Left ventricle myocardium superior (tissue), 1 donor: ENCODE data around the gene AMFR. TPM values are rescaled to one million over a fixed set of nuclear protein-coding genes. Genes with fewer than 3 reads are reported as not detected.
A peak's percentile ranks its signal among the peaks of the same experiment; 100 is the strongest.
"Not testable (repeated sequence)": the region's sequence is repeated elsewhere in the genome, so short reads cannot be mapped to it uniquely, and the experiment has no call there.

Source experiments
- ATAC-seq: fragments of 200-7000 bp; cut with Tn5 transposase; one replicate; pipeline ENCODE4 v1.9.1; 2020; ENCODE audit warnings: mild to moderate bottlenecking, moderate library complexity
- DNase-seq: peaks from one replicate; pipeline ENCODE4 v3.0.0-alpha.2; 2020
- intact Hi-C: fragments of 100-400 bp; cut with micrococcal nuclease; formaldehyde crosslinking; loops from one replicate; pipeline ENCODE4 v1.11.0; 2022
- total RNA-seq: library from RNA; stranded (reverse); fragmentation: NEBNext Ultra II Directional; extraction: Animal tissue kit (Norgen Biotek cat#: 25700); gene quantifications from one replicate; pipeline ENCODE4 v1.2.1, GENCODE V29; 2021
- donor health status: DM: no; HTN: yes; CAD: no; lungs with severe emphysema.

The AMFR gene
- total RNA-seq, 1 donor from 2014 or later, result 59.1 TPM

GRCh38 chr16:56401482-56401881 is 23.9 kb downstream of the AMFR start:
- DNase-seq (no peak), ATAC-seq (no peak)
- intact Hi-C loops, result no loop called here

- DNase-seq (no peak), ATAC-seq (no peak)
- intact Hi-C loops, result no loop called here
These were observed 24.9 kb downstream of the AMFR start for GRCh38 chr16:56400458-56400857.

GRCh38 chr16:56399486-56399885 is 25.9 kb downstream of the AMFR start:
- intact Hi-C loops, result no loop called here
- ATAC-seq, result no peak
- no peak for DNase-seq

GRCh38 chr16:56399047-56399446 is 26.3 kb downstream of the AMFR start:
- DNase-seq (no peak), ATAC-seq (peak; percentile 15)
- intact Hi-C loops, result no loop called here

GRCh38 chr16:56396724-56397123 is 28.6 kb downstream of the AMFR start:
- intact Hi-C loops, ATAC-seq: not testable (repeated sequence)

GRCh38 chr16:56389554-56389953 is 35.8 kb downstream of the AMFR start:
- no peak for DNase-seq
- intact Hi-C loops, result no loop called here
- no peak for ATAC-seq

More at GRCh38 chr16:56396724-56397123, 28.6 kb downstream of the AMFR start:
- not testable (repeated sequence) for DNase-seq

- DNase-seq, result no peak
- ATAC-seq, result no peak
- intact Hi-C loops, result no loop called here
These were observed 37.1 kb downstream of the AMFR start for GRCh38 chr16:56388209-56388608.

- ATAC-seq (no peak), DNase-seq (no peak)
- intact Hi-C loops, result no loop called here
These were observed 37.9 kb downstream of the AMFR start for GRCh38 chr16:56387396-56387795.

- ATAC-seq (peak; percentile 79), DNase-seq (no peak)
These were observed 41.1 kb downstream of the AMFR start for GRCh38 chr16:56384074-56384721.

GRCh38 chr16:56382901-56383355 is 42.4 kb downstream of the AMFR start:
- DNase-seq, result no peak
- ATAC-seq, result peak; percentile 35
- intact Hi-C loops, result no loop called here

More at GRCh38 chr16:56384074-56384721, 41.1 kb downstream of the AMFR start:
- intact Hi-C loops, result no loop called here

- ATAC-seq, result no peak
- intact Hi-C loops, result no loop called here
These were observed 42.9 kb downstream of the AMFR start for GRCh38 chr16:56382459-56382858.

GRCh38 chr16:56380778-56381485 is 44.4 kb downstream of the AMFR start:
- ATAC-seq, DNase-seq, intact Hi-C loops: not testable (repeated sequence)

More at GRCh38 chr16:56382459-56382858, 42.9 kb downstream of the AMFR start:
- no peak for DNase-seq

- DNase-seq, ATAC-seq, intact Hi-C loops: not testable (repeated sequence)
These were observed 46.3 kb downstream of the AMFR start for GRCh38 chr16:56379044-56379443.

GRCh38 chr16:56375792-56376191 is 49.6 kb downstream of the AMFR start:
- intact Hi-C loops, ATAC-seq, DNase-seq: not testable (repeated sequence)

GRCh38 chr16:56373003-56373402 is 52.3 kb downstream of the AMFR start:
- no peak for ATAC-seq
- intact Hi-C loops, result no loop called here
- DNase-seq, result no peak

GRCh38 chr16:56372013-56372634 is 53.2 kb downstream of the AMFR start:
- DNase-seq (no peak), ATAC-seq (no peak)
- intact Hi-C loops, result no loop called here

GRCh38 chr16:56371660-56371937 is 53.7 kb downstream of the AMFR start:
- ATAC-seq, result peak; percentile 30
- intact Hi-C loops, result no loop called here
- DNase-seq, result no peak

GRCh38 chr16:56370875-56371659 is 54.3 kb downstream of the AMFR start:
- ATAC-seq, result peak; percentile 64
- intact Hi-C loops, result no loop called here
- DNase-seq, result no peak

- intact Hi-C loops, result no loop called here
- ATAC-seq (peak; percentile 41), DNase-seq (no peak)
These were observed 55.0 kb downstream of the AMFR start for GRCh38 chr16:56370185-56370874.
